ENCODE results near the gene HELT.
A peak's percentile ranks its signal among the peaks of the same experiment; 100 is the strongest.

Gene HELT

DNA sequence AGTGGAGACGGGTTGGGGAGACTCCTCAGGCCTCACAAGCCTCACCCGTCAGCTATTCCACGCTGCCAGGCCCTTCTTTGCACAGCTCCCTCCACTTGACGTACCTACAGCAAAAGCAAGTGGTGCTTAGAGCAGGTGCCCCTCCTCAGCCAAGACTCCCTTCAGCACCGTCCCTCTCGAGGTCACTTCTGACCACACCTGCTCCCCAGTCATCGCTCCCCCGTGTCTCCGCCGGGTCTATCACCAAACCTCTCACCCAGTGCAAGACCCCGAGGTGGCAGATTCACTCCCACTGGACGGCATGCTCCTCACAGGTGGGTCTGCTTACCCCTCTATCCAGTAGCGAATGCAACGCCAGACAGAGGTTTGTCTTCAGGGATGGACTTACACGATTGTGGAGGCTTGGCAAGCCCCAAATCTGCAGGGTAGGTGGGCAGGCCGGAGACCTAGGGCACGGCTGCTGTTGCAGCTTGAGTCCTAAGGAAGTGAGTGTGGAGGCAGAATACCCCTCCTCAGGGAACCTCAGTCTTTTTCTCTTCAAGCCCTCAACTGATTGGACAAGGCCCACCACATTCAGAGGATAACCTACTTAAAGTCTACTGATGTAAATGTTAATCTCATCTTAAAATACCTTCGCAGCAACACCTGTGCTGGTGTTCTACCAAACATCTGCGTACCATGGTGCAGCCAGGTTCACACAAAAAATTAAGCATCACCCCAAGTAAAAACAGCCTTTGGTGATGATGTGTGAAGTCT is 14.5 kb upstream of the HELT start:
- no peak for DNase-seq (ENCODE audit: low spot score)

DNA sequence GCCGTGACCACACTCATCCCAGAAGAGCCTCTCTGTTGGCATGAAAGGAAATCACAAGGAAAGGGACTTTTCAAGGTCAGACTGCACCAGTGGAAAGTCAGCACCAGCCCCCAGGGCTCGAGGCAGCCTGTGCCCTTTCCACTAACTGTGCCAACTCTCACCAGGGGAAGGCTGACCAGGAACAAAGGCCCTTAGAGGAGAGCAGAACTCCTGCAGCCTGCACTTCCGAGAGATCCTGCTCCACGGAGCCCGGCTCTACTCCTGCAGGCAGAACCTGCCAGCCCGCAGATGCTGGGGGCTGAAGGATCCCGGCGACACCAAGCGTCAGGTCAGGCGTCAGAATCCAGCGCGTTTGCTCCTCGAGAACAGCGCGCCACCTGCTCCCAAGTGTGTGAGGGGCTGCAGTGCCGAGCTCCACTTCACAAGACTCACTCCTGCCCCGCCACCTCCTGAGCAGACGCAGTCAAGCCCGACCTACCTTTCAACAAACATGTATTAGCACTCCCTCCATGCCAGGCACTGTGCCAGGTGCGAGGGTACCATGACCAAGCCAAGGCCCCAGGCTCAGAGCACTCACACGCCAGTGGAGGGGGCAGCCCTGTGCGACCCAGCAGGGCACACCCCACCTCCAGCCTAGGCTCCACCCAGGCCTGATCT is 13.6 kb upstream of the HELT start:
- DNase-seq (ENCODE audit: low spot score): no peak

DNA sequence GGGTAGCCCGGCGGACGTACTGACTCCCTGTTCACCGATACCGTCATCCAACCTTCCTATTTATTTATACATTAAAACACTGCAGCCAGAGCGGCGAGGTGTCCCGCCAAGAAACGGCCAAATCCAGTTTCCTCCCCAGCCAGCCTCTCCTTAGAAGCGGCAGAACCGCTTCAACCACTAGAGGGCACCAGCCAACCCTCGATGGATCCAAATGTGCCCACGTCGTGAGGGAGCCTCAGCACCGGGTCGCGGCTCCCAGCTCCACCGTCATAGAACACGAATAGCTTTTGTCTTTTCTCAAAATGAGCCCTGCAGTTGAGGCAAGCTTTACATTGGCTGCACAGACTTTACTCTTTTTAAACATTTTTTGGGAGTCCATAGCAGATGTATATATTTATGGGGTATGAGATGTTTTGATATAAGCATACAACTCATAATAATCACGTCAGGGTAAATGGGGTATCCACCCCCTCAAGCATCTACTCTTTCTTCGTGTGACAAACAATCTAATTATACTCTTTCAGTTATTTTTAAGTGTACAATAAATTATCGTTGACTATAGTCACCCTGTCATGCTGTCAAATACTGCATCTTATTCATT is 13.0 kb upstream of the HELT start:
- DNase-seq (ENCODE audit: low spot score): peak; percentile 72

DNA sequence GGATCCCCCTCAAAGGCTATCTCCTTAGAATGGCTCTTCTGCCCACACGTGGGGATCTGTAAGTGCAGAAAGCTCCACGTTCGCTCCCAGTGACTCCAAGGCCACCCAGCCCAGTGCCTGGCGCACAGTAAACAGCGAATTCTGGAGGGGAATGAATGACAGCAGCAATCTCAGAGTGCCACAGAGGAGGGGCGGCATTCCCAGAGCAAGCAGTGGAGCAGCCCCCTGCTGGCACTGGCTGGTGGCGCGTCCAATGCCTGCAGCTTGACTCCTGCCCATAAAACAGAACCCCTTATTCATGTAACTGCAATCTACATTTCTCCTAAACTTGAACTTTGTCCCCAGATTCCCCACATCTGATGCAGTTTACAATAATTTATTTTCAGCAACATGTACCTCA is 6.9 kb upstream of the HELT start:
- no peak for DNase-seq (ENCODE audit: low spot score)

DNA sequence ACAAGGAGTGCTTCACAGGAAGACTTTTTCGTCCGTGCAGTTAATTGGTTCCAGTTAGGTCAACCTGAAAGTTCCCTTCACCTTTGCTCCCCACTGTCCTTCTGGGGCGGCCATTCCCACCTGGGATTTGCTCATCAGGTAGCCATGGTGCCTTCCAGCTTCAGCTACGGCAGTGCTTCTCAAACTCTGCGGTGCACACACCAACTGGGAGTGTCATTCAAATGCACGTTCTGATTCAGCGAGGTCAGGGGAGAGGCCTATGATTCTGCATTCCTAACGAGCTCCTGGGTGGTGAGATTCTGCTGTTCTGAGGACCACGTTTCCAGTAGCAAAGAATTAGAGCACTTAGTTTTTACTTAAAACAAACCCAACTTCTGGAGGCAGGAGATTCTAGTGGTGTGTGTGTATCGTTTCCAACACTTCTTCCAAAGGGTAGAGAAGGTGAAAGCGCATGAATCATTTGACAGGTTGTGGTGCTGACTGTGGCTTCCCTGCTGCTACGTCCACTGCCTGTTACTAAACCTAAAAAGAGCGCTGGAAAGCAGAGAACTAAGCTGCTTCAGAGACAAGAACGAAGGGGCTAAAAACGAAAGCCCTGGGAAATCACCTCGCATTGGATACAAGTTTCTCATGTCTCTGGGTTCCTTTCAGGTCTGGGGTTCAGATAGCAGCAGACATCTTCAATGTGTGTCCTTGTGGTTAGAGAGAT is 4.7 kb upstream of the HELT start:
- DNase-seq (ENCODE audit: low spot score): no peak

DNA sequence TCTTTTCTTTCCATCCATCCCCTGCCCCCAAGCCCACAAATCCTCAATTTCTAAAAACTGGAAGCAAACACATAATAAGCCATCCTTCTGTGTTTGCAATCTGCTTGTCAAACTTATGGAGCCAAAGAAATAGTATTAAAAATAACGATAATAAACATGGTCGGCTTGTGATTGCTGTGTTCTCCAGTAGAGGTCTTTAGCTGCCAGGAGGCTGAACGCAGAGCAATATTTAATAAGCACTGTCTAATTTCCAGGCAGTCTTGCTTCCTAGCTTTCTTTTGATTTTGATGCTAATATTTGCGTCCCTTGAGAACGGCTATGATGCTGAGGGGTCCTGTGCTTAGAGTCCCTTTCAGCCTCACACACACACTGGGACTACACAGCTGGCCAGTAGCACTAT is 3.2 kb upstream of the HELT start:
- no peak for DNase-seq (ENCODE audit: low spot score)

DNA sequence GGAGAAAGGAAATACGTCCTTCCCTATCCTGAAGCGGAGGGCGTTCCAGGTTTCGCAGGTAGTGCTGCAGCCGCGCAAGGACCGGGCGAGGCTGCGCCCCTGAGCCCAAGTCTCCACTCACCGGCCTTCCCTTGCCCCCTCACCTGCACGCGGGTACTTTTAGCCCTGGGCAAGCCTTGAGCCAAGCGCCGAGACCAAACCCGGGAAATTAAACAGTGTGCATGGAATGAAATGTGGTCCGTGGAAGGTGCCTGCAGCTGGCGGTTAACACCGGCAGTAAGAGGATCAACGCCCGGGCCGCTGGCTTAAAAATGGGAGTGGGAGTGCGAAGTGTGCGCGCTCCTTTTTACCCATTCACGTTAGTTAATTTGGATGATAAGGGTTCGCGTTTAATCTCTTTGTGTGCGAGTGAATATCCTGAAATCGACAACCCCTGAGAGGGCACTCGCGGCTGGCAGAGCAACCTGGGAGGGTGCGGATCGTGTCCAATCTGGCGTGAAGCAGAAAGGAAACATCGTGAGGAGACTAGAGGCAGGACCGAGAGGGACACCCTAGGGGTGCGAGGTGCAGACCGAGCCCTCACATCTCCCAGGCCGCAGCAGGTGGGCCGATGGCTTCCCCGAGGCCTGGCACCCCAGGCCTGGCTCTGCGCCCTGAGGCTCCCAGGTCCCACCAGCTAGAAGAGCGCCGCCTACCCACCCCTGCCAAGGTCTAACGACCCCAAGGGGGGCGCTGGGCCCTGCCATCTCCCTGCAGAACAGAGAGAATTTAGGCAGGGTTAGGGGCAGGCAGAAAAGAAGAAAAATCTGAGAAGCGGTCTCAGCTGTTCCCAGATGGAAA is 2.0 kb upstream of the HELT start:
- DNase-seq (ENCODE audit: low spot score): no peak

DNA sequence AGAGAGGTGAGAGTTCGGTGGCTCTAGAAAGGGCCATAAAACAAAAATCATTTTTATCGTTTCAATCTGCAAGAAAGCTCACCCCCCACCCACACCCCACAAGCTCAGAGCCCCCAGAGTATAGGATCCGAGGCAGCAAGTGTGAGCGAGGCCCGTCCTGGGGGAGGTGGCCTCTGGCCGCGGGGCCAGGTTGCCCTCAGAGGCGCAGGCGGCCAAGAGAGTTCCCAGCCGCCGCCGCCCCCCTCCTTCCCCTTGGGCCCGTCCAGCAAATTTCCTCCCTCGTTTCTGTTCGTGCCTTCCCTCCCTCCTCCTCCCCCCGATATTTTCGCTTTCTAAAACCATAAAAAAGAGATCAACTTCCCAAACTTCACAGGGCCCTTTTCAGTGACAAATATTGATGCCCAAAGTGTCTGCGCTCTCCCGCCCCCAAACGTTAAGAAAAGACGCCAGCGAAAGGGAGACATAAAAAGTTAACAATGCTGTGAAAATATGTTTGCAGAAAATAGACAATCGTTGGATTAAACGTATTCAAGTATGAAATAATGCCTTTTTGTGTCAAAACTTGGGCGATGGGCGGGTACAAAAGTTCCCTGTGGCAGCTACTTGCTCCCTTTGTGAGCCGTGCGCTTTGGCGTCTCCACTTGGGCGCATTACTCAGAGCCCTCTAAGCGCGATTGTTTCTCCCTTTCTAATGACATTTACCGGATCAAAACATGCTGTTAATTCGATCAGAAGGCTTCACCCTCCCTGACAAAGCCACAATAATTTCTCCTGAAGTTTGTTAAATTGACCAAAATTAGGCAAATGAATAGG is 1.1 kb upstream of the HELT start:
- no peak for DNase-seq (ENCODE audit: low spot score)

DNA sequence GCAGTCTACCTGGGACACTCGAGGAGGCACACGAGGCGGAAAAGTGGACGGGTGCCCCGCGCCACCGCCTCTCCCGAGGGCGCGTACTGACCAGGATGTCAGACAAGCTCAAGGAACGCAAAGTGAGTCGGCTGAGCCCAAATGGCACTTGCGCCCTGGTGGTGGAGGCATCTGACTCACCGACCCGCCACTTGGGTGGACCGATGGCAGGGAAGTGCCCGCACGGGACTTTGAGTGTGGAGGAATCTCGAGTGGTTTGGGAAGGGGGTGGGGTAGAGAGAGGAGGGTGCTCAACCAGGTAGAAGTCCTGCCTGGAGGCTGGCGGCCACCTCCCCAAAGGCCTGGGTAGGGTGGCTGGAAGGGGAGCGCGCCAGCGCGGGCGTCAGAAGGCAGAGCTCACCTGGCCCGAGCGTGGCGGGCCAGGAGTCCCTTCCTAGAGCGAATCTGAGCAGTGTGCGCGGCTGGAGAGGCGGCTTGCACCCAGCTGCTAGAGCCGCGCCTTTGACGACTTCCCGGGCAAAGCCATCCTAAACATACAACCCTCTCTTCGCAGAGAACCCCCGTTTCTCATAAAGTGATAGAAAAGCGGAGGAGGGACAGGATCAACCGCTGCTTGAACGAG is 655 bp downstream of the HELT start:
- DNase-seq (ENCODE audit: low spot score): no peak

DNA sequence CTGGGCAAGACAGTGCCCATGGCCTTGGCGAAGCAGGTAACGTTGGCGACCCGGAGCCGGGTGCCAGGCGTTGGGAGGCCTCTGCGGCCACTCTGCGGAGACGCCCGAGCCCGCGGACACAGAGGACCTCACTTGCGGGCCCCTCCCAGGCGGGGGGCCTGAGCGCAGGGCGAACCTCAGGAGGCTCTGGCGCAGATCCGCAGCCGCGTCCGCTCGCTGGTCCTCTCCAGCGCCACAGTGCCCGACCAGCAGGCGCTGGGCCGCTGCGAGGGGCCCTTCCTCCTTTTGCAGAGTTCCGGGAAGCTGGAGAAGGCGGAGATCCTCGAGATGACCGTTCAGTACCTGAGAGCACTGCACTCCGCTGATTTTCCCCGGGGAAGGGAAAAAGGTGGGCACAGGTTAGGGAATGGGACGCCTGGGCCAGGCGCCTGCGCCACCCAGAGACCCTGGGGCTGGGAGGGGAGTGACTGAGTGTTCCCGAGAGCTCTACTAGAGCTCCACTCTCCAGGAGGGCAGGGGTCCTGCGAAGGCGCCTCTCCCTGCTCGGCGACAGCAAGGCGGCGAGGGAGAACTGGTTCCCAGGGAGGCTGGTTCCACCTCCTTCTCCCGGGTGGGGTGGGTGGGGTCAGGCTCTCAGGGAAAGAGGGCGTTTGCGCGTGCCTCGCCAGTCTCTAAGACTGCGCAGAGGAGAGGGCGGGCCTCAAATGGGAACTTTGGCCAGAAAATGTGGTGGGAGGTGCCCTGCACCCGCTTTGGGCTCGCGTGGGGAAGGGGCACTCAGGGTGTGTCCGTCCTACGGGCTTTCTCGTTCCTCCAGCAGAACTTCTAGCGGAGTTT is 1.4 kb downstream of the HELT start:
- DNase-seq (ENCODE audit: low spot score): no peak

DNA sequence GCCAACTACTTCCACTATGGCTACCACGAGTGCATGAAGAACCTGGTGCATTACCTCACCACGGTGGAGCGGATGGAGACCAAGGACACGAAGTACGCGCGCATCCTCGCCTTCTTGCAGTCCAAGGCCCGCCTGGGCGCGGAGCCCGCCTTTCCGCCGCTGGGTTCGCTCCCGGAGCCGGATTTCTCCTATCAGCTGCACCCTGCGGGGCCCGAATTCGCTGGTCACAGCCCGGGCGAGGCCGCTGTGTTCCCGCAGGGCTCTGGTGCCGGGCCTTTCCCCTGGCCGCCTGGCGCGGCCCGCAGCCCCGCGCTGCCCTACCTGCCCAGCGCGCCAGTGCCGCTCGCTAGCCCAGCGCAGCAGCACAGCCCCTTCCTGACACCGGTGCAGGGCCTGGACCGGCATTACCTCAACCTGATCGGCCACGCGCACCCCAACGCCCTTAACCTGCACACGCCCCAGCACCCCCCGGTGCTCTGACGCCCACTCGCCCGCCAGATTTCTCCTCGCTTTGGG is 2.1 kb downstream of the HELT start:
- DNase-seq (ENCODE audit: low spot score): no peak

DNA sequence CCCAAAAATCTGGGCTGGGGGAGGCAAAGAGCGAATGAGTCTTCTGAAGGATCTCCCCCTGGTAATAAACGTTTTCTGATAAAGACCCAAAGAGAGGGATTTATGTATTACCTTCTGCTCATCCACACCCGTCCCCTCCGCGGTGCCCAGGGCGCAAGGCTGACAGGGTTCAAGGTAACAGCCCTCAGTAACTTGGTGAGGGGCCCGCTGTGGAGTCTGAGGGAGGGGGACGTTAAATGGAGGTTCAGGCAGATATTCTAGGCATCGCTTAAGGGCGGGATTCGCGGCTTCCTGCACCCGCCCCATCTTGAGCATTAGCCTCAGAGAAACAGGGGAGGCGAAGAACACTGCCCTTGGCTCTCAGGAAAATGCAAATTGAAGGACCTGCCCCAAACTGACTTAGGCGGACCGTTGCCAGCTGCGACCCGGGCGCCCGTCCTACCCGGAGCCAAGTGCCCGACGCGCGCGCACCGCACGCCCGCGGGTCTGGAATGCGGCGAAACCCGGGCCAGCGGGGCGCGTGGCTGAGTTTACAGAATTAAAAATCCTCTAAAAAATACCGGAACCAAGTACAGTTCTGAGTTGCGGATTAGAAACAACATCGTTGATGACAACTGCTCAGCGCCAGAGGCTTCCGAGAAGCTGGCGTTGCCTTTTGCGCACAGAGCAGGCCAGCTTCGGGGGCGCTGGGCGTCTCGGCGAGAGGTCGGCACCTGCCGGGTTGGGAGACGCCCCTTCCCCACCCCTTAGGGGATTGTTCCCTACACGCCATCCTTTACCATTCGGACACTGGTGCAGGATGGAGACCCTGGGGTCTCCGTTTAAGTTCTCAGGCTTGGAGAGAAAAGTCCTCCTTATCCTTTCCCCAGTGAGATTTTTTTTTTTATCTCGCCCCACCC is 2.8 kb downstream of the HELT start:
- DNase-seq (ENCODE audit: low spot score): no peak

DNA sequence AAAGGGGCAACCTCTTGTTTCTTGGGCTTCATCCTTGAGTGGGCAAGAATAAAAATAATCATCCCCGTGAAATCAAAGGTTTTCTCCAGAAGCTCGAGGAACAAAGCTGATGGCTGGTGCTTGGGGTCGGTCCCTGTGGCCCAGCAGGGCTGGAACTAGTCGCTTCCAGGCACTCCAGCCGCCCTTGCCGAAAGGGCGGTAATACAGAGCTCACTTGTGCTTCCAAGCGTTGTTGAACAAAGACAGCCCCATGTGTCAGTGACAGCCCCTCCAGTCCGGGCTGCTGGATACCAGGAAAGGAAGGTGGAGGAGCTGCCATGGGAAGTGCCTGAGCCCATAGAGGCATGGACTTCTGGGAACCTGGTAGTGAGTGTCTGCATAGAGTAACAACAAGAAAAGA is 5.2 kb downstream of the HELT start:
- no peak for DNase-seq (ENCODE audit: low spot score)

DNA sequence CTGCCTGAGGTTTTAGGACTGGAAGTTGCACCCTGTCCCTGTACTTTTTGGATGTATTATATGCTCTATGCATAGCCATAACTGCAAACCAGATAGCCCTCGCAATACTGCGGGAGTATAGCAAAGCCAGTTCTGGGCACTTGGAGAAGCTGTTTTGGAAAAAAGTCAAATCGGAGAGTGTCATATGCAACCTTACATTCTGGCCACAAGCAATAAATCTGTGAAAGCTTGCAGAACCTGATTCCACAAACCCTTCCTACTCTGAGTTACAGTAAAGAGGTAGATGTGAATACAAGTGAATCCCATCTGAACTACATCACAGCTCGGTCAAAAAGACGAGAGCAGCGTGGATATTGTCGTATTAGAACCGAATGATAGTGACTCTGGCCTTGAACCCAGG is 10.3 kb downstream of the HELT start:
- DNase-seq (ENCODE audit: low spot score): no peak

DNA sequence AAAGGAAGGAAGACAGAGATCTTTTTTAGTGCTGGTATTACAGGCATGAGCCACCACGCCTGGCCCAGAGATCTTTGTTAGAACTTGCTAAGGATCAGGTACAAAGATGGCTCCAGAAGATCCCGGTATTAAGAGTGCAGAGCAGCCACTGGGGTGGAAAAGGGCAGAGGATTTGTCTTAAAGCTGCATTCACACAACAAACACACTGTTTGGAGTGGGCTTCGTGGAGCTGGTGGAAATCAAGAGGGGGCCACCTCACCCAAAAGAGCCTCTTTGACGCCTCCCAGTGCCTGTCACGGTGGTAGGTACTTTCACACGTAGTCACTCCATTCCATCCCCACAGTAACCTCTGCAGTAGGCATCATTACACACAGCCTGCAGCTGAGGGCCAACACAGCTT is 13.3 kb downstream of the HELT start:
- DNase-seq (ENCODE audit: low spot score): no peak

DNA sequence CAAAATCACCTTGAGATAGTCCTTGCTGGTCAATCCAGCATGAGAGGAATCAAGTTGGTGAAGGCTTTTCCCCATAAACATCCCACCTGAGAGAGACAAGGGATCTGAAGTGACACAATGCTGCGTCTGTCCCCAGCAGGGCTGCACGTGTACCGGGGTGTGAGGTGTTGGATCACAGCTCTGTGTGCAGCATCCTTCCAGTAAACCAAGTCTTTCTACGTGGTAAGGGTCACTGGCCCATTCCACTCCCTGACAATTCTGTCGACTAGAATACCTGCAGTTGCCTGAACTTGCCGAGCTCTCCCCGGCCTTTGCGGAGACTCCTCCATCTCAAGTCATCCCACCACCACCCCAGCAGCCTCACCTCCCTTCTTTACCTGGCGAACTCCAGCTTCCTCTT is 14.8 kb downstream of the HELT start:
- no peak for DNase-seq (ENCODE audit: low spot score)

DNA sequence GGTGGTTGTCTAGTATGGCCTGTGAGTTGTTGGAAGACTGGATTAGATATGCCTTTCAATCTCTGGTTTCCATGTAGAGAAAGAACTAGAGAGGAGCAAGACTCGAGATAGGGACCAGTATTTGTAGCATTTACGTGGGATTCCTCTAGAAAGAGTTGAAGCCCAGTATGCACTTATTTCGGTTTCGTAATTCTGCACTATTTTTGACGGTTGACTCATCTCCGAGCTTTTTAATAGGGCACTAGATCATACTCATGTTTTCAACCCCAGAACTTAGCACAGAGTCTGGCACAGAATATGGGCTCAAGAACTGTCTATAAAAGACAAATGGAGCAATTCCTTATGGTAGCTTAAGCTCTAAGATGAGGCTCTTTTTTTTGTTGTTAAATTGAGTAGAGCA is 15.7 kb downstream of the HELT start:
- DNase-seq (ENCODE audit: low spot score): no peak

DNA sequence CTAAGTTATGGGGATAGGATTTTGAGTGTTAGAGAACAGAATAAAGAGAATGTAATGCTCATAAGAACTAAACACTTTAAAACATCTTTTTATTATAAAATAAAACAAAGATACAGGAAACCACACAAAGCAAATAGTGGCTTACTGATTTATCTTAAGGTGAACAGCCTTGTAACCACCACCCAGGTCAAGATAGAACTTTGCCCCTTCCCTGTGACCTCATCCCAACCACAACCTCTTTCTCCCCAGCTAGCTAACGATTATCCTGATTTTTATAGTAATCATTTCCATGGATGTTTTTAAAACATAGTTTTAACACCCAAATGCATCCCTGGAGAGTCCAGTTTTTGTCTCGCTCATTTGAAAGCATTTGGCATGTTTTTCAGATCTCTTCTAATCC is 17.0 kb downstream of the HELT start:
- no peak for DNase-seq (ENCODE audit: low spot score)

DNA sequence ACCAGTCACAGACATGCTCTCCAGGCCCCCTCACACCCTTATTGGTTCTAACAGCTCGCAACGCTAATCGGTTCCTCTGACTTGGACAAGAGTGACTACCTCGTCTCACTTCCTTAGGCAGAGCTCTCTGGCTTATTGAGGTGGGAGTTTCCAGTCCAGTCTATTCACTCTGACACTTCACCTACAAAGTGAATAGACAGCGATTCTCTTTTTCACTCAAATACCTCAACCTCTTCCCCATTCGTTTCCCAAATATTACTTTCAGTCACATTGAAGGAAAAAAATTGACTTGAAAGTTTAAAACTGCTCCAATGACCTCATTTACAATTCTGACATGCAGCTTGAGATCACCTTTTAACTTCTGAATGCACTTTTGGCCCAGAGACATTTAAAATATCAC is 17.7 kb downstream of the HELT start:
- DNase-seq (ENCODE audit: low spot score): no peak

Data from hematopoietic multipotent progenitor cell treated with erythropoietin and hydrocortisone succinate and interleukin-3 and kit ligand, for 15 days (in vitro differentiated cells).